Activated CD4-positive, alpha-beta memory T cell treated with anti-CD3 and anti-CD28 coated beads for 36 hours (primary cell): ENCODE measurements around the gene LAPTM5. TPM values are rescaled to one million over a fixed set of nuclear protein-coding genes. Genes with fewer than 3 reads are reported as not detected.

Experiments
- CTCF ChIA-PET: fragments of 350-600 bp; sonication (Branson Sonifier 250); formaldehyde crosslinking; loops from one replicate; lab custom pipeline; 2021; ENCODE audit warnings: antibody characterized with exemption, inconsistent platforms; lab: Charles Lee
- POLR2A ChIA-PET: fragments of 350-600 bp; sonication (Branson Sonifier 250); formaldehyde crosslinking; loops from one replicate; lab custom pipeline; 2021; ENCODE audit warnings: antibody characterized with exemption; lab: Charles Lee
- DNase-seq: peaks from one replicate; pipeline ENCODE4 v3.0.0-alpha.2; 2020
- H3K27ac Mint-ChIP-seq: one replicate; pipeline ENCODE4 v1.8.0; 2021; ENCODE audit warnings: mixed read lengths
- H3K27me3 Mint-ChIP-seq: one replicate; pipeline ENCODE4 v1.8.0; 2021; ENCODE audit warnings: mixed read lengths
- H3K36me3 Mint-ChIP-seq: one replicate; pipeline ENCODE4 v1.8.0; 2021; ENCODE audit warnings: mixed read lengths
- H3K4me1 Mint-ChIP-seq: one replicate; pipeline ENCODE4 v1.8.0; 2021; ENCODE audit warnings: low read depth, mixed read lengths
- H3K4me3 Mint-ChIP-seq: one replicate; pipeline ENCODE4 v1.8.0; 2021; ENCODE audit warnings: mild to moderate bottlenecking, mixed read lengths
- H3K9me3 Mint-ChIP-seq: one replicate; pipeline ENCODE4 v1.8.0; 2021; ENCODE audit warnings: mixed read lengths
- intact Hi-C: fragments of 100-400 bp; cut with micrococcal nuclease; formaldehyde crosslinking; loops from one replicate; pipeline ENCODE4 v1.15.1; 2023
- total RNA-seq, 2 experiments: library from RNA; stranded (reverse); gene quantifications; one replicate each; pipeline ENCODE4 v1.2.3, GENCODE V29; 2021

LAPTM5 gene
- total RNA-seq, 2 experiments from 2014 or later = 190 to 196 TPM

DNA sequence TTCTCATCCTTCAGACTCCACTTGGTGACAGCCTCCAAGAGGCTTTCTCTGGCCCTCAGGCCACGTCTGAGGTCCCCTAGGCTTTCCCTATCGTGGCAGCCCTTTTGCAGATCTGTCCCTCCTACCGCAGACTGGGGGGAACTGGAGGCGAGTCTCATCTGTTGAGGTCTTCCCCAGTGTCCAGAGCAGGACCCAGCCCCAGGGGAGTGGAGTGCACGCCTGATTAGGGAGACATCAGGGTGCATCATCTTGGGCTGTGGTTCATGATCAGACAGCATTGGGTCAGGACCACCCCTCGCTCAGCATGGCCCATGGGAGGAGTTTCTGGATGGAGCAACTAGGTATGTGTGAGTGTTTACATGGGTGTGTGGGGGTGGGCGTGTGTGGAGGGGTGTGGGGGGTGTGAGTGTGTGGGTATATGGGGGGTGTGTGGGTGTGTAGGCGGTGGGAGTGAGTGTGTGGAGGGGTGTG, 25.7 kb downstream of the LAPTM5 start:
- peak overlapping the region; percentile 15 for H3K27ac Mint-ChIP-seq
- no peaks in the 10 kb centered on the region for H3K9me3 Mint-ChIP-seq
- intact Hi-C loops = no loop called here
- ChIA-PET CTCF (interaction anchor here (1.2 to 9.2 kb wide), 4 partner anchors 12 to 47 kb away, joined by 4 to 81 read pairs (median 15); no protein-coding TSS in a partner anchor), POLR2A (interaction anchor here (1.0 to 1.9 kb wide), 4 partner anchors 9 to 27 kb away, joined by 3 to 8 read pairs (median 5); no protein-coding TSS in a partner anchor)
- no peak overlapping the region for H3K4me3 Mint-ChIP-seq
- DNase-seq = peak; percentile 50
- no peaks in the 10 kb centered on the region for H3K27me3 Mint-ChIP-seq
- peaks cover 31% of the 10 kb centered on the region for H3K36me3 Mint-ChIP-seq
- peaks cover 14% of the 10 kb centered on the region for H3K4me1 Mint-ChIP-seq

DNA sequence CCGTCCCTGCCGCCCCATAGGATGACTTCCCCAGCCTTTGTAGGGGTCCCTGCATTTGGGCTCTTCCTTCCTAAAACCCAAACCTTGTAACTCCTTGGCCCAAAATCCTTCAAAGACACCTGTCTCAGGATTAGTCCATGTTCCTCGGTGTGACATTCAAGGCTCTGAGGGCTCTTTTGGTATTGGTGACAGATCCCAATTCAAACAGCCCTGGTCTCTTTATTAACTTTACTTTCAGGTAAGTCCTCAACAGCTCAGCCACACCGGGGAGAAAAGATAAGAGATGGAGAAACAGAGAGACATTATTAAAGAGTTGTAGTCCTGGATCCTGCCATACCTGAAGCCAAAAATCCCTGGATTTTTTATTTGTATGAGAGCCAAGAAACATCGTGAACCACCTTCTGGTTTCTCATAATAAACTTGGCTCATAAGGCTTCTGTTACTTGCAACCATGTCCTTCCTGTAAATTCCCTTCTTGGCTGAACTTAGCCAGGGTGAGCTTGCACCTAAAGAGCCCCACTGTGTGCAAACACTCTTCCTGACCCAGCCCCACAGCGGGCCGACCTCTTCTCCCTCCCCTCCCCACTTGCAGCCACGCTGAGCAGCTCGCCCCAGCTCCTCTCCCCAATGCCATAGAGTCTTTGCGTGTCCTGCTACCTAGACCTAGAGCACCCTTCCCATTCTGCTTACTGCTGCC, 26.3 kb downstream of the LAPTM5 start:
- Mint-ChIP-seq H3K27ac (peak overlapping the region; percentile 15), H3K27me3 (no peaks in the 10 kb centered on the region), H3K4me3 (no peak overlapping the region), H3K9me3 (no peaks in the 10 kb centered on the region), H3K4me1 (peaks cover 14% of the 10 kb centered on the region), H3K36me3 (peaks cover 25% of the 10 kb centered on the region)
- intact Hi-C loops = no loop called here
- ChIA-PET CTCF (interaction anchor here (3.0 to 9.2 kb wide), 2 partner anchors 13 to 48 kb away, joined by 15 to 81 read pairs; no protein-coding TSS in a partner anchor), POLR2A (interaction anchor here (0.9 to 1.9 kb wide), 4 partner anchors 12 to 27 kb away, joined by 3 to 8 read pairs (median 6); no protein-coding TSS in a partner anchor)
- no peak for DNase-seq

DNA sequence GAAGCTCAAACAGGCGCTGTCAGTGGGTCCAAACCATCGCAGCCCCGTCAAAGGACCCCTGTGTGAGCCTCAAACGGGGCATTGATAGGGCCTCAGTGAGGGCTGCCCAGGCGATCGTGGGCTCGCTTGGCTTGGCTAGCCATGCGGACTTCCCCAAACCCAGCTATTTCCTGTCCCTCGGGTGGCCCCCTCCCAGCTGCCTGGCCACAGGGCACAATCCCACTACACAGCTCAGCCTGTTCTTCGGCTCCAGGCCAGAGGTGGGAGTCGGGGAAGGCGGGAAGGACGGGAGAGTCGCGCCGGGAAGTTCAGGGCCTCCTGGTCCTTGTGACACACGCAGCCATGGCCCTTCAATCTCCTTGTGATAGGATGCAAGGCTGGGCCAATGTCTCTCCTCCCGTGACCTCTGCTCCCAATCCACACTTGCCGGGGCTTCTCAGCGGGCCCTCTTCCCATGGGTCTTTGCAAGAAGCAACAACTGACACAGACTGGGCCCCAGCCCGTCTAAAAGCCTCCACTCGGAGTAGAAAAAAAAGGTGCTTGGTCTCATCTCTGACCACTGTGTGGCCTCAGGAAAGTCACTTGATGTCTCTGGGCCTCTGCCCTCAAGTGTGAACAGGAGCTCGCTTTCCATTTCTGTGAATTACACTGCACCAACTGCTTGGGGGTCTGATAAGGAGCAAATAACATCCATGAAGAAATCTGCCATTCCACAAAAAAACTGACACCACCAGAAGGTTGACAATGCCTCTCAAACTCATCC, 27.0 kb downstream of the LAPTM5 start:
- Mint-ChIP-seq H3K4me1 (peaks cover 14% of the 10 kb centered on the region), H3K27ac (no peak overlapping the region), H3K4me3 (no peak overlapping the region), H3K9me3 (no peaks in the 10 kb centered on the region), H3K27me3 (no peaks in the 10 kb centered on the region), H3K36me3 (peaks cover 20% of the 10 kb centered on the region)
- no peak for DNase-seq
- intact Hi-C loops = no loop called here
- ChIA-PET POLR2A (interaction anchor here (0.9 to 1.0 kb wide), 2 partner anchors 11 to 26 kb away, joined by 3 to 4 read pairs; no protein-coding TSS in a partner anchor), CTCF (interaction anchor here (1.0 to 9.2 kb wide), 3 partner anchors 9 to 49 kb away, joined by 4 to 81 read pairs (median 15); no protein-coding TSS in a partner anchor)

DNA sequence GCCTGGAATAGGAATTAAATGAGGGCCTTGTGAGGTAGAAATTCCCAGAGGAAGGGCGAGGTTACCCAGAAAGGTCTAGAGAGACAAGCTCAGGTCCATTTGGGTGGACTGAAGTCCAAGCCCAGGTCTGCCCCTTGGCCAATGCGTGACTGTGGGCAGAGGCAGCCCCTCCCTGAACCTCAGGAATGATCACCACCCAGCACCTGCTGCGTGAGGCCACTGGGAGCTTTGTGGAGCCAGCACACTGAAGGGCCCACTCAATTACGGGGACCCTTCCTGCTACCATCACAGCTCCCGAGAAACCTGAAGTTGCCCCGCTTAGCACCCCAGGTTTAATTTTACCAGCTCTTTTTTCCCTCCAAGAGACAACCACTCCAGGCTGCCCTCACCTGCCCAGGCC, 27.7 kb downstream of the LAPTM5 start:
- no peak for DNase-seq
- no peaks in the 10 kb centered on the region for H3K9me3 Mint-ChIP-seq
- H3K27me3 Mint-ChIP-seq = no peaks in the 10 kb centered on the region
- no peak overlapping the region for H3K27ac Mint-ChIP-seq
- H3K36me3 Mint-ChIP-seq = peaks cover 15% of the 10 kb centered on the region
- ChIA-PET POLR2A (no interaction called here), CTCF (interaction anchor here (0.9 to 9.2 kb wide), 4 partner anchors 9 to 49 kb away, joined by 4 to 81 read pairs (median 10); no protein-coding TSS in a partner anchor)
- peaks cover 14% of the 10 kb centered on the region for H3K4me1 Mint-ChIP-seq
- intact Hi-C loops = no loop called here
- H3K4me3 Mint-ChIP-seq = no peak overlapping the region

DNA sequence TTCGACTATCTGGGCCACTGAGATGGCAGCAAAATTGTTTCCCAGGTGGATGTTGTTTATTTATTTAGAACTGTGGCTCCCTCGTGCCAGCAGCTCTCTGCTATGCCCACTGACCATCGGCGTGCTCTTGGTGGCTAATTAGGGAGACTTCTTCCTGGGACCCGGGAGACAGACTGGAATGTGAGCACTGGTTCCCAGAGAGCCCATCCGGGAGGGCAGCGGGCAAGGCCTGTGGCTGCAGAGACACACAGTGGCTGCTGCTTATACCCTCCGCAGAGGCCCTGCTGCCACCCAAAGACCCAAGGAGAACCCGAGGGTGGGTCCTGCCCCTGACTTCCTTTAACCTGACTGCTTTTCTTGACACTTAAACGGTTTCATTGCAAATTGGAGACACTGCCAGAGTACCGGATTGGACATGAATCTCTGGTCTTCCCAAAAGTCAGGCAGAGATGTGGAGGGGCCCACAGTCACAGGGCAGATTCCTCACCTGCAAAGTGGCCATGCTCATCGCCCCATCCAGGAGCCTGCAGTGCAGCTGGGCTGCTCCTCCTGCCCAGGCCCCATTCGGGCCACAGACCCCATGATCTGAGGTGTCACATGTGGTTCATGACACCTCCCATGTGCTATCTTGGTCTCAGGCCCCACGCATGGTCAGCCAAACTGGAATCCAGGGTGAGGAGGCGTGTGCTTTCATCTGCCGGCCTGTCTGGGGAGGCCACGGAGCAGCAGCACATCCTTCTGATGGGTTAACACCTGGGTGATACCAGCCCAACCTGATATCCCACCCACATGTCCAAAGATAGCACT, 28.5 kb downstream of the LAPTM5 start:
- peaks cover 18% of the 10 kb centered on the region for H3K4me1 Mint-ChIP-seq
- ChIA-PET CTCF (interaction anchor here (0.9 to 9.2 kb wide), 4 partner anchors 8 to 50 kb away, joined by 4 to 81 read pairs (median 10); no protein-coding TSS in a partner anchor), POLR2A (interaction anchor here (1.3 kb wide), 2 partner anchors 9 to 28 kb away, joined by 3 to 4 read pairs; partner anchors contain the start of gene LAPTM5)
- no peaks in the 10 kb centered on the region for H3K27me3 Mint-ChIP-seq
- H3K27ac Mint-ChIP-seq = no peak overlapping the region
- no peaks in the 10 kb centered on the region for H3K9me3 Mint-ChIP-seq
- no peak overlapping the region for H3K4me3 Mint-ChIP-seq
- intact Hi-C loops = no loop called here
- no peak for DNase-seq
- peaks cover 10% of the 10 kb centered on the region for H3K36me3 Mint-ChIP-seq

DNA sequence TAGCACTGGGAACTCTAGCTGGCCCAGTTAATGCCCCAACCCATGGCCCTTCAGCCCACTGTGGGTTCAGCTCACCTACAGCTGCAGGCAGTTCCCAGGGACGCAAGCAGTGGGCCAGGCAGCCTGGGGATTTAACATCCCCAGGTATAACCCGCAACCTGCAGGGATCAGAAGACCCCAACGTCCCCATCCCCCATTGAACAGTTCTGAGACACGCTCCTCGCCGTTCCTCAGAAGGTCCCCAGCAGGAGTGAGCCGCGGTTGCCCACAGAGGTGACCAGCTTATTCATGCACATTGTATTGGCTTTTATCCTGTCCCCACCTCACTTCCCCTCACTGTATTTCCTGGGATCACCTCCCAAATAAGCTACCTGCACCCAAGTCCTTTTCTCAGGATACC, 29.2 kb downstream of the LAPTM5 start:
- no peak for DNase-seq
- H3K27me3 Mint-ChIP-seq = no peaks in the 10 kb centered on the region
- H3K9me3 Mint-ChIP-seq = no peaks in the 10 kb centered on the region
- ChIA-PET CTCF (interaction anchor here (0.5 to 9.2 kb wide), 5 partner anchors 9 to 71 kb away, joined by 3 to 81 read pairs (median 3); no protein-coding TSS in a partner anchor), POLR2A (interaction anchor here (0.5 to 1.3 kb wide), 3 partner anchors 8 to 134 kb away, joined by 3 to 4 read pairs (median 4); partner anchors contain the start of gene LAPTM5)
- peaks cover 8% of the 10 kb centered on the region for H3K36me3 Mint-ChIP-seq
- H3K27ac Mint-ChIP-seq = peak overlapping the region; percentile 33
- no peak overlapping the region for H3K4me3 Mint-ChIP-seq
- intact Hi-C loops = no loop called here
- peaks cover 21% of the 10 kb centered on the region for H3K4me1 Mint-ChIP-seq

DNA sequence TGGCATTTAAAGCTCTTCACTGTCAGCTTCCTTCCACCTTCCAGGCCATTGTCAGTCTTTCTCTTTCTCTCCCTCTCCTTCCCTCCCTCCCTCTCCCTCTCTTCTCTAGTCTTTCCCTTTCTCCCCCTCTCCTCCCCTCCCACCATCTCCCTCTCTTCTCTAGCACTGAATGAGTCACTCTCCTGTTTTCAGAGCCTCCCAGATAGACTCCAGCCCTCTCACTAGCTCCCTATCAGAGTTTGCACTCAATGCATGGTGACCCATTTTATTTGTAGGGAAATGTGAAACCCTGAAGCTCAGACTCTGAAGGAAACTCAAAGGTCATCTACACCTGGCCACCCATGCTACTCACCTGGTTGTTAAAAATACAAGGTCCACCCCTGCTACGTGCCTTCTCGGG, 29.8 kb downstream of the LAPTM5 start:
- intact Hi-C loops = no loop called here
- CTCF ChIA-PET = interaction anchor here (0.5 to 9.2 kb wide), 9 partner anchors 9 to 73 kb away, joined by 3 to 81 read pairs (median 3); no protein-coding TSS in a partner anchor
- Mint-ChIP-seq H3K36me3 (peaks cover 5% of the 10 kb centered on the region), H3K9me3 (no peaks in the 10 kb centered on the region), H3K27ac (no peak overlapping the region), H3K27me3 (no peaks in the 10 kb centered on the region), H3K4me1 (peaks cover 23% of the 10 kb centered on the region), H3K4me3 (no peak overlapping the region)
- POLR2A ChIA-PET = interaction anchor here (1.0 to 1.3 kb wide), 3 partner anchors 8 to 29 kb away, joined by 3 to 4 read pairs (median 4); partner anchors contain the start of gene LAPTM5
- DNase-seq = no peak

DNA sequence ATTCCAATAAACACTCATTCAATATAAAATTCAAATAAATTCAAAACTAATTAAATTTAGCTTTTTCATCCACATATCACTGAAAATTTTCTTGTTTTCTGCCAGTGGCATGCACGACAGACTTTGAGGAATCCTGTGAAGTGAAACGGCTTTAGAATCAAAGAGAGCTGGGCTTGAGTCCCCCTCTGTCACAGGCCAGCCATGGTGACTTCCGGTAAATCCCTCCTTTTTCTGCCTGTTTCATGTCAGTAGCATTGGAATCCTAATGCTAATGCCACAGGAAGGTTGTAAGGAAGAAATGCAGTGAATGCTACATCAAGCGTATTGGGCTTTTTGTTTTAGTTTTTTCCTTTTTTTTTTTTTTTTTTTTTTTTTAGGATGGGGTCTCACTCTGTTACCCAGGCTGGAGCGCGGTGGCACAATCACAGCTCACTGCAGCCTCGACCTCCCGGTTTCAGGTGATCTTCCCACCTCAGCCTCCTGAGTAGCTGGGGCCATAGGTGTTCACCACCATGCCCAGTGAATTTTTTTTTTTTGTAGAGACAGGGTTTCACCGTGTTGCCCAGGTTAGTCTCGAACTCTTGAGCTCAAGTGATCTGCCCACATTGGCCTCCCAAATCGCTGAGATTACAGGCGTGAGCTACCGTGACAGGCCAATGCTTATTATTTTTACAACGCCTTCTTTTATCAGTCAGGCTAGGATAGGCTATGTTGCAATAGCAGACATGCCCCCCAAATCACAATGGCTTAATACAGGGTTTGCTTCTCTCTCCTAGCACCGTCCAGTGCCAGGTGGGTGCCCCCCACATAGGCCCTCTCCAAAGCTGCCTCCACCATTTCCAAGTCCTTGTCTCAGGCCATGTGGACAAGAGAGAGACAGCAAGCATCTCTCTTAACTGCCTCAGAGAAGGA, 30.5 kb downstream of the LAPTM5 start:
- no peaks in the 10 kb centered on the region for H3K9me3 Mint-ChIP-seq
- no peak overlapping the region for H3K4me3 Mint-ChIP-seq
- no peaks in the 10 kb centered on the region for H3K27me3 Mint-ChIP-seq
- no peak for DNase-seq
- intact Hi-C loops = no loop called here
- no peak overlapping the region for H3K27ac Mint-ChIP-seq
- ChIA-PET POLR2A (interaction anchor here (1.0 to 1.3 kb wide), 2 partner anchors 18 to 30 kb away, joined by 4 read pairs; partner anchors contain the start of gene LAPTM5), CTCF (interaction anchor here (0.6 to 9.2 kb wide), 9 partner anchors 8 to 190 kb away, joined by 3 to 81 read pairs (median 3); no protein-coding TSS in a partner anchor)
- H3K4me1 Mint-ChIP-seq = peaks cover 23% of the 10 kb centered on the region
- H3K36me3 Mint-ChIP-seq = no peaks in the 10 kb centered on the region

DNA sequence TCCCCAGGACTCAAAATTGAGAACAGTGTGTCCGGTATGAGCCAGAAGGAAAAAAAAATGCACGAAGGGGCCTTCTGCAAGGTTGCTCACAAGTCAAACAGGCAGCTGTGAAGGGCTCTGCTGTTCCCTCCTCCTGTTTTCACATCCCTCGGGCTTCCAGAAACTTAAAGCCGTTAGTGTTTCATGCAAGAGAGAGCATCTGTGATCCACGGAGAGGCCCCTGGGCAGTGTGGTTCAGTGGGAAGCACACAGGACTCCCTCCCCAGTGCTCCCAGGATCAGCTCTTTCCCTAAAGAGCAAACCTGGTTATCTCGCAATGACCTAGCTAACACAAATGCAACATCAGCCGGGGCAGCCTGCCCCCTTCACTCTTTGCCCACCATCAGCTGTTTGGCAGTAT, 31.3 kb downstream of the LAPTM5 start:
- H3K9me3 Mint-ChIP-seq = no peaks in the 10 kb centered on the region
- ChIA-PET CTCF (interaction anchor here (1.2 to 9.2 kb wide), 3 partner anchors 18 to 55 kb away, joined by 3 to 81 read pairs (median 4); no protein-coding TSS in a partner anchor), POLR2A (no interaction called here)
- H3K4me3 Mint-ChIP-seq = no peak overlapping the region
- intact Hi-C loops = no loop called here
- H3K27ac Mint-ChIP-seq = no peak overlapping the region
- no peak for DNase-seq
- H3K27me3 Mint-ChIP-seq = no peaks in the 10 kb centered on the region
- H3K36me3 Mint-ChIP-seq = peaks cover 2% of the 10 kb centered on the region
- peaks cover 19% of the 10 kb centered on the region for H3K4me1 Mint-ChIP-seq

DNA sequence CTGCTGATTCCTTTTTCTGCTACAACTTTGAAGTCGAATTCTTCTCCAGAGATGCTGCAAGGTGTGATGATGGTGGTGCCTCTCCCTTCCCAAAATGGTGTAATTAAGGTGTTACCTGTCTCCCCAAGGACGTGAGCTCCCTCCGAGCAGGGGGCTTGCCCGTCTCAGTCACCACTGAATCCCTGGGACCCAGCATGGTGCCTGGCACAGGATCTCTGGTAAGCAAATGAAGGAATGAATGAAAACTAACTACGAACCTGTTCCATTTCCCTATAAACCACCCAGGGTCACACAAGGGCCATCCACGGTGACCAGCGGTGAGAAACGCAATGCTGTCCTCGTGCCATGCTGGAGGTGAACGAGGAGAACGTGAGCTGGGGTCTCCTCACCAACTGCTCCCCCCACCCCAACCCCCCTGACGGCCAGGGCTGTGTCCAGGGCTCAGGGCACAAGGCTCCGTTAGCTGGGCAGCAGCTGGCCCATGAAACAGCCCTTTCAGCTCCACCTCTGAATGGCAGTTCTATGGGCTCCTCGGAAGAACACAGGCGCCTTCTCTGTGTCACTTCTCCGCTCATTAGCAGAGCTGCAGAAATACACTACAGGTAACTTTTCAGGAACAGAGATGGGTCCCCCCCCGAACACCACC, 32.0 kb downstream of the LAPTM5 start:
- CTCF ChIA-PET = interaction anchor here (0.7 to 9.2 kb wide), 4 partner anchors 19 to 1941 kb away, joined by 3 to 81 read pairs (median 5); partner anchors contain the start of gene LAPTM5
- H3K27ac Mint-ChIP-seq = no peak overlapping the region

More for the DNA sequence above, 32.0 kb downstream of the LAPTM5 start:
- Mint-ChIP-seq H3K4me1 (peaks cover 19% of the 10 kb centered on the region), H3K4me3 (no peak overlapping the region), H3K27me3 (no peaks in the 10 kb centered on the region), H3K36me3 (peaks cover 2% of the 10 kb centered on the region), H3K9me3 (no peaks in the 10 kb centered on the region)
- intact Hi-C loops = no loop called here
- POLR2A ChIA-PET = no interaction called here
- DNase-seq = no peak
